ENCODE results near the gene MGAT4C. TPM values are rescaled to one million over a fixed set of nuclear protein-coding genes. Genes with fewer than 3 reads are reported as not detected.
"Not testable (repeated sequence)": the region's sequence is repeated elsewhere in the genome, so short reads cannot be mapped to it uniquely, and the experiment has no call there.

Gene MGAT4C
- 1 to 10 TPM in 1 of 4 donors, under 1 TPM in 3; under 0.01 to 2.5 (median 0.31) TPM for total RNA-seq

GRCh38 chr12:86256163-86256562, at the start of gene MGAT4C:
TSS of gene MGAT4C (minus strand) at chr12:86256391.
- no peak for DNase-seq
- no peaks in the 10 kb centered on the region for H3K36me3 ChIP-seq
- H3K4me3 ChIP-seq: no peak within 1 kb of the TSS
- H3K27ac ChIP-seq: no peak within 1 kb of the TSS
- no peaks in the 10 kb centered on the region for H3K27me3 ChIP-seq
- no peaks in the 10 kb centered on the region for H3K4me1 ChIP-seq
- TF ChIP-seq POLR2A (IDR thresholded peaks at IDR 0.05): no peak
- TF ChIP-seq CTCF (IDR thresholded peaks at IDR 0.05): no peak
- no peaks in the 10 kb centered on the region for H3K9me3 ChIP-seq
- intact Hi-C loops (cut with DNase I; ENCODE audit: low total_unique reads): no loop called here

- H3K27ac ChIP-seq; H3K9me3 ChIP-seq; H3K4me3 ChIP-seq; H3K4me1 ChIP-seq; intact Hi-C loops (cut with DNase I; ENCODE audit: low total_unique reads); H3K36me3 ChIP-seq; H3K27me3 ChIP-seq; DNase-seq: not testable (repeated sequence)
Measured at GRCh38 chr12:86296396-86296795, 40.2 kb upstream of the MGAT4C start.

DNA sequence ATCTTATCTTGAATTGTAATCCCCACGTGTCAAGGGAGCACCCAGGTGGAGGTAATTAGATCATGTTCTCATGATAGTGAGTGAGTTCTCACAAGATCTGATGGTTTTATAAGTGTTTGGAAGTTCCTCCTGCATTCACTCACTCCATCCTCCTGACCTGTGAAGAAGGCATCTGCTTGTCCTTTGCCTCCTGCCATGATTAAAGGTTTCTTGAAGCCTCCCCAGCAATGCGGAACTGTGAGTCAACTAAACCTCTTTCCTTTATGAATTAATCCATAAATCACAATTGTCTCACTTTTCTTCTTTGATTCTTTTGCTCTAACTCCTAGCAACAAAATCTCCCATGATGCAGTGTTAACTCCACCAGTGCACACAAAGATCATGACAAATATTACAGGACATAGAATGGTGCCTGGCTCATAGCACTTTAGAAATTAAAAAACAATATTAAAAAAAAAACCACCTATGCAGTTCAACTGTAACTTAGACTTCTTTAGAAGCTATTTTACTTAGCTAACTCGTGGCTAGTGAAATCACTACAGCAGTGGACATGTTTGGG, 37.6 kb upstream of the MGAT4C start:
- no peak for DNase-seq
- Histone ChIP-seq H3K36me3 (no peaks in the 10 kb centered on the region), H3K27me3 (no peaks in the 10 kb centered on the region), H3K4me1 (no peaks in the 10 kb centered on the region), H3K27ac (no peak overlapping the region), H3K4me3 (no peak overlapping the region), H3K9me3 (no peaks in the 10 kb centered on the region)
- TF ChIP-seq POLR2A (IDR thresholded peaks at IDR 0.05): no peak
- no peak for TF ChIP-seq CTCF (IDR thresholded peaks at IDR 0.05)
- intact Hi-C loops (cut with DNase I; ENCODE audit: low total_unique reads): no loop called here

GRCh38 chr12:86292480-86292879, 36.3 kb upstream of the MGAT4C start:
- no peaks in the 10 kb centered on the region for H3K9me3 ChIP-seq
- DNase-seq: no peak
- H3K4me1 ChIP-seq: no peaks in the 10 kb centered on the region
- no peak overlapping the region for H3K27ac ChIP-seq
- H3K27me3 ChIP-seq: no peaks in the 10 kb centered on the region
- intact Hi-C loops (cut with DNase I; ENCODE audit: low total_unique reads): no loop called here
- TF ChIP-seq CTCF (IDR thresholded peaks at IDR 0.05): no peak
- TF ChIP-seq POLR2A (IDR thresholded peaks at IDR 0.05): no peak
- H3K36me3 ChIP-seq: no peaks in the 10 kb centered on the region
- H3K4me3 ChIP-seq: no peak overlapping the region

GRCh38 chr12:86290615-86291014, 34.4 kb upstream of the MGAT4C start:
- TF ChIP-seq CTCF (IDR thresholded peaks at IDR 0.05) (no peak), POLR2A (IDR thresholded peaks at IDR 0.05) (no peak)
- no peaks in the 10 kb centered on the region for H3K9me3 ChIP-seq
- H3K4me3 ChIP-seq: no peak overlapping the region
- no peaks in the 10 kb centered on the region for H3K36me3 ChIP-seq
- no peaks in the 10 kb centered on the region for H3K4me1 ChIP-seq
- H3K27me3 ChIP-seq: no peaks in the 10 kb centered on the region
- no peak for DNase-seq
- intact Hi-C loops (cut with DNase I; ENCODE audit: low total_unique reads): no loop called here
- no peak overlapping the region for H3K27ac ChIP-seq

DNA sequence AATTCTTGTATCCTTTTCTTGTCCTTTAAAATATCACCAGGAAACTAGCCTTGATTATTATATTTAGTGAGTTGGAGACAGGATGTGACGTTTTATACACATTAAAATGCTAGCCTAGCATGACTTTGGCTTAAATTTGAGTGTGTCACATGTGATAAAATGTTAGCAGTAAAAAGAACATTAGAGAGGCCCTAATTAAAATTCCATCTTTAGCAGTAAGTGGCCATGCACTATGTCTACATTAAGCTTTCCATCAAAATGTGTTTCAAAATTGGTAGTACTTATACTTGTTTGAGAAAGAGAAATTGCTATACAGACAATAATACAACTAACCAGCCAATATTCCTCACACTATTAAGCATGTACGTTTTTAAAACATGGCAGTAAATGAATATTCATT, 29.9 kb upstream of the MGAT4C start:
- no peak for TF ChIP-seq CTCF (IDR thresholded peaks at IDR 0.05)
- no peak for TF ChIP-seq POLR2A (IDR thresholded peaks at IDR 0.05)

More for the DNA sequence above, 29.9 kb upstream of the MGAT4C start:
- no peaks in the 10 kb centered on the region for H3K9me3 ChIP-seq
- H3K4me3 ChIP-seq: no peak overlapping the region
- intact Hi-C loops (cut with DNase I; ENCODE audit: low total_unique reads): no loop called here
- no peaks in the 10 kb centered on the region for H3K36me3 ChIP-seq
- no peaks in the 10 kb centered on the region for H3K4me1 ChIP-seq
- H3K27ac ChIP-seq: no peak overlapping the region
- H3K27me3 ChIP-seq: no peaks in the 10 kb centered on the region
- DNase-seq: no peak
